ENCODE results near the gene C2orf49.

Gene C2orf49

GRCh38 chr2:105362862-105363591 lies 25.7 kb downstream of the C2orf49 start:
- no peak for DNase-seq

GRCh38 chr2:105364436-105365139 lies 27.2 kb downstream of the C2orf49 start:
- no peak for DNase-seq

GRCh38 chr2:105365206-105365605 lies 27.9 kb downstream of the C2orf49 start:
- no peak for DNase-seq

- DNase-seq, result no peak
Observed at GRCh38 chr2:105368759-105369408, 31.5 kb downstream of the C2orf49 start.

GRCh38 chr2:105369777-105370690 lies 32.7 kb downstream of the C2orf49 start:
- DNase-seq, result peak; percentile 78

GRCh38 chr2:105371156-105371555 lies 33.8 kb downstream of the C2orf49 start:
- DNase-seq, result no peak

GRCh38 chr2:105371810-105372209 lies 34.5 kb downstream of the C2orf49 start:
- no peak for DNase-seq

GRCh38 chr2:105373344-105373781 lies 36.0 kb downstream of the C2orf49 start:
- DNase-seq, result no peak

GRCh38 chr2:105373895-105374401 lies 36.6 kb downstream of the C2orf49 start:
- DNase-seq, result no peak

GRCh38 chr2:105375001-105375561 lies 37.7 kb downstream of the C2orf49 start:
- no peak for DNase-seq

- DNase-seq, result no peak
Observed at GRCh38 chr2:105376010-105376409, 38.7 kb downstream of the C2orf49 start.

- no peak for DNase-seq
Observed at GRCh38 chr2:105376789-105377240, 39.5 kb downstream of the C2orf49 start.

GRCh38 chr2:105377871-105378270 lies 40.5 kb downstream of the C2orf49 start:
- no peak for DNase-seq

GRCh38 chr2:105378276-105378840 lies 41.0 kb downstream of the C2orf49 start:
- no peak for DNase-seq

- DNase-seq, result no peak
Observed at GRCh38 chr2:105378921-105379383, 41.6 kb downstream of the C2orf49 start.

GRCh38 chr2:105379741-105380186 lies 42.4 kb downstream of the C2orf49 start:
- peak; percentile 30 for DNase-seq

GRCh38 chr2:105380432-105381100 lies 43.2 kb downstream of the C2orf49 start:
- DNase-seq, result no peak

- no peak for DNase-seq
Observed at GRCh38 chr2:105381101-105381668, 43.8 kb downstream of the C2orf49 start.

GRCh38 chr2:105382177-105382576 lies 44.8 kb downstream of the C2orf49 start:
- no peak for DNase-seq

GRCh38 chr2:105383432-105384166 lies 46.3 kb downstream of the C2orf49 start:
- peak; percentile 5 for DNase-seq

All from inflammatory macrophage treated with lipopolysaccharide for 4 hours (primary cell).